ENCODE data around the gene ULBP1.
"Not testable (repeated sequence)": the region's sequence is repeated elsewhere in the genome, so short reads cannot be mapped to it uniquely, and the experiment has no call there.

Gene ULBP1

DNA sequence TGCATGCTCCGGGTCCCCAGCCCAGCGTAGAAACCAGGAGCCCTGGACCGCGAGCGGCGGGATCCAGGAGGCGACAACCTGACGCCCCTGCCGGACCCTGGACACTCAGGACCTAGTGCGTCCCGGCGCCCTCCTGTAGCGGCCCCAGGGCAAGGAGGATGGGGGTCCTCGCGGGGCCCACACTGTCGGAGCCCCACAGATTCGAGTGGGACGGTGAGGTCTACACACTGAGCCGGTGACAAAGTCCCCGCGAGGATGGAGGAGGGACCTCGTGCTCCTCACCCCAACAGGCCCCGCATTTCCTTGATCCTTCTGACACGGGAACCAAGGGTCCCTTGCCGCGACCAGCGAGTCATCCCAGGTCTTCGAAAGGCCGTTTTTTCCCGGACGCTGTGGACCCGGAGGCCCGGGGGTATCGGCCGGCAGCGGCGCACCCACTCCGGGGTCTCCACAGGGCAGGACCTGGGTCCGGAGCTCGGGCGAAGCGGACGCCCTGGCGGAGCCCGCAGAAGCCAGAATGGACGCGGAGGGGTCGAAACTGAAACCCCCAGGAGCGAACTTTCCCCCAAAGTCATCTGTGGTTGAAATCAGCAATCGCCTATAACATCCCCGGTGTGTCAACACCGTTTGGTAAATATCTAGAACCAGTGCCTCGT lies 9.3 kb upstream of the ULBP1 start:
- not testable (repeated sequence) for DNase-seq

DNA sequence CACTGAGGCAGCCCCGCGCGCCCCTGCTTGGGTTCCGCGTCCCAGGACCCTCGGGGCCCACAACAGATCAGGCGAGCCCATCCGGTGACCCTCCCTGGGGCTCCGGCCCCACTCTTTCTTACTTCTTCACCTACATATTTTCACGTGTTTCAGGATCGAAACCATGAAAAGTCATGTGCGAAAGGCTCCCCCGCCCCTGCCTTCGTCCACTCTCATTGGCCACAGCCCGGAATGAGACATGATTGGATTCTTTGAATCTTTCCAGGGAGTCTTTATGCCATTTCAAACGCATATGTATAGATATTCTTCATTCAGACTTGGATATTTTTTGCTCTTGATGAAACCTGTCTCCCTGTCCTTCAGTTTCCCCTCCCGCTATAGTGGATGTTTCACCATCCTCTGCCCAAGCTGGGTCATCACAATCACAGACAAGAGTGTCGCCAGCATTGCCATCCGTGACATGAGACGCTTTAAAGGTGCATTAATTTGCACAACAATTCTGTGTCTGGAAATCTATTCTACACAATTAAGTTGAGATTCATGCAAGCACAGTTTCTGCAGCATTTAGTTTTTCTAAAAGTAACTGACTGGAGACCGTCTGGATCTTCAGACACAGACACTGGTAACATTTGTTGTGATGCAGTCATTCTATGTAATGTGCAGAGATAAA lies 8.6 kb upstream of the ULBP1 start:
- DNase-seq: not testable (repeated sequence)

DNA sequence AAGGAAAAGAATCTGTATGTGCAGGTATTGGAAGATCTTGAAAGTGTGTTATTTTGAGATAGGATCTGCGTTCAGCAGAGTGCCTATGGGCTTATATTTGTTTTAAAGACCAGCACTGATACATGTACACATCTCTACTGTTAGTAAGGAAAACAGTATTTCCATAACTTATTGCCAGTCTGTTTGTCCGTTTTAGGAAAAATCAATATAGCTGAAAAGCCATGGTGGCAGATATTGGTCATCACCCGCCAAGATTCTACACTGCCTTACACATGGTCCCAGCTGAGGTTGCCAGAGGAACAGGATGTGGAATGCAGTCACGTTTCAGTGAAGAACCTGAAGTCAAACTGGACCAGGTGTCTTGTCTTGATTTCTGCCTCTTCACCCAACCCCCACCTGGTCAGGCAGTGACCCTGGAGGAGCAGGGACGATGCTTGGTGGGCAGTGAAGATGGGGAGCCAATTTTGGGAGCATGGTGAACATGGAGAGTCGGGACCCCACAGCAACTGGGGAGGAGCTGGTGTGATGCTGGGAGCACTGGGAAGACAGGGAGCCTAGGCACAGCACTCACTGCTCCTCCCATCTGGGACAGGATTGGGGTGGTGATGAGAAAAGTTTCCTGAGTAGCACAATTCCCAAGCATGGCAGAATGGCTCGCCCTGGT lies 8.0 kb upstream of the ULBP1 start:
- DNase-seq: not testable (repeated sequence)

DNA sequence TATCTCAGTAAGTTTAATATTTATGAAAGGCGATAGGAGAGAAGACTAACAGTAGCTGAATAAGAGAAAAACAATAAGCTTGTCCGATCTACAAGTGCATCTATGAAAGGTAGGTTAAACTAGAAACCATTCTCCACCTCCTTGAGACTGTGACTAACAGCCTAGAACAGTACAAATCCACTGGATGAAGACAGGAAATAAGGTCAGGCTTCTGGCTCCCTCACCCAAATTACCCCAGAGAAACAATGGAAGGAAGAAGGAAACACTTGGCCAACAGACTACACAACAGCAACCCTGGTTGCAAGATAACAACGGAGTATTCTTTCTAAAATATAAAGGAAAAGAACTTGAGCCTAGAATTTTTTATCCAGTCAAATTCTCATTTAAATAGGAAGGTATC lies 5.6 kb upstream of the ULBP1 start:
- not testable (repeated sequence) for DNase-seq

DNA sequence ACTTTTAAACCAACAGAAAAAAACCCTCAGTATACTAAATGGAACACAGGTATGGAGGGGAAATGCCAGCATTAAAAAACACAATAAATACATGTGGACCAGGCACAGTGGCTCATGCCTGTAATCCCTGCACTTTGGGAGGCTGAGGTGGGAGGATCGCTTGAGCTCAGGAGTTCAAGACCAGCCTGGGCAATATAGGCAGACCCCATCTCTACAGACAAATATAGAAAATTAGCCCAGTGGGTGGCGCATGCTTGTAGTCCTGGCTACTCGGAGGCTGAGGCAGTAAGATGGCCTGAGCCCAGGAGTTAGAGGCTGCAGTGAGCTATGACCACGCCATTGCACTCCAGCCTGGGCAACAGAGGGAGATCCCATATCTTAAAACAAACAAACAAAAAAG lies 3.9 kb upstream of the ULBP1 start:
- not testable (repeated sequence) for DNase-seq

DNA sequence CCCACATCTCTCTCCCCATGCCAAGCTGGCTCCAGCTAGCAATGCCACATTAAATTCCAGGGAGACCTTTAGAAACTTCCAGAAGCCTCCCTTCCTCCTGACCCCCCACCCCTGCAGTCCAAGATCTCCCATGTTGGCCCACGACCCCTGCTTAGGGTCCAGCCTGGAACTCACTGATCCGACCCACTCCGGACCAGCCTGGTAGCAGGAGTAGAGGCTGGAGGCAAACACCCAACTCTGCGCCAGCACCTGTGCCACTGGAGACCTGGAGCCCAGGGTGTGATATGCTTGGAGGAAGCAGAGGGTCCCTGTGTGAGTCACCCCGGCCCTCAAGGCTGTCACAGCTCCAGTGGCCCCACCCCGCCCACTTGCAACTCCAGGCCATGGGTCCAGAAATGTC lies 3.3 kb upstream of the ULBP1 start:
- DNase-seq: no peak

DNA sequence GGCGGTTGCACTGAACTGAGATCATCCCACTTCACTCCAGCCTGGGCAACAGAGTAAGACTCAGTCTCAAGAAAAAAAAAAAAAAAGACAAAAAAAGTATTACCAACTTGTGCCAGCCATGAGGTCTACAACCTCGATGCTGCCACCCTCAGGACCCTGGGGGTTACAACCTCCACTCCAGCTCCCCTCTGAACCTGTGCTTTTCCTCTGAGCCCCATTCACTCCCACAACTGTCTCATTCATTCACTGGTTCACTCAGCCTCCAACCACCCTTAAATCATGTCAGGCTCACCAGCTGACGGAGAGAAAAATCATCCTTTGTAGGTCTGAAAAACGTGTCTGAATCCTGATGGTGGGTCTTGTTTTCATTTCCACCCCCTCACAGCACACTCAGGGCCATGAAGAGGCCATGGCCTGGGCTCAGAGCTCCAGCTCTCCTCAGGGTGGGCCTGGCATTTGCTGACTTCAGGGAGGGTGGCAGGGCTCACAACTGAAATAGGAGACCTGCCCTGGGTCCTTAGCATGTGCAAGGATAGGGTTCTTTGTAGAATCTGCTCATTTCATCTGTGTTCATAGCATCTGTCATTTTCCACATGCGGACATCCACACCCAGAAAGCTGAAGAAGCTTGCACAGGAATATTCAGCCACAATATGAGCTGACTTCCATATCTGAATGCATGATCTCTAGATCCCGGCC lies 1.9 kb upstream of the ULBP1 start:
- DNase-seq: peak; percentile 6 to 19

DNA sequence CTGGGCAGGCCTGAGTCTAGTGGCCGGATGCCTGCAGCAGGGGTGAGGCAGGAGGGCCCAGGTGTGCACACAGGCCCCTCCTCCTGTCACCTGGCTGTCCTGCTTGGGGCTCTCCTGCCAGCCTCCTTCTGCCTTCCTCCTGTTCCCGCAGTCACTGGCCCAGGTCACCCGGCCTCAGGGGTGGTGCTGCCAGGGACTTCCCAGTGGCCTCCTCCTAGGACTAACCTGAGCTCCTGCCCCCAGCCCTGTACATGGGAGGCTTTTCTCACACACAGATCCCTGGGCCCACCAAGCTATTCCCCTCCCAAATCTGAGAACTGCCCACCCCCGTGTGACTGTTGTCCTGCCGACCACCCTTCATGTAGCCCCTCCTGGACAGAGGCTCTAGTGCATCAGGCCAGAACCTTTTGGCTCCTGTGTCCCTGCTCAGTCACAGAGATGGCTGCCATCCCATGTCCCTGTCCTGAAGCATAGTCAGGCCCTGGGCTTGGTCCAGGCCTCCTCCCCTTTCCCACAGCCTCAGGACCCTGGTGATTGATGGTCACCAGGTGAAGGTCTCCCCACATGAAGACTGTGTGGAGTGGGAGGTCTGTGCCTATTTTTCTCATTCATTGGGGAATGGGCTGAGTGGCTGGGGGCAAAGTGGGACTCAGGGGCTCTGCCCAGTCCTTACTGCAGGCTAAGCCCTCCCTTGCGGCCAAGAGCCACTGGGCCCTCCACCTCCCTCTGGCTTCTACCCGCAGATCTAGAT lies 1.1 kb upstream of the ULBP1 start:
- no peak for DNase-seq

DNA sequence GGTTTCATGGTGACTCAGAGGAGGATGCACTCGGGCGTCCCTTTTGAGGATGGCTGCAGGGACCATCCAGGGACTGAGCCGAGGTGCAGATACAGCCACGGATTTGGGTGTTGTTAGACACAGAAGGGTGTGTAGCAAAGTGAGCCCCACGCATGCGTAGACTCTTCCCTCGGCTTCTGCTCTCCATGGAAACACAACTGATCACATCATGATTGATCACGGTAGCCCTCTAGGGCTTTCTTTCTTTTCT lies 606 bp upstream of the ULBP1 start:
- DNase-seq: no peak

DNA sequence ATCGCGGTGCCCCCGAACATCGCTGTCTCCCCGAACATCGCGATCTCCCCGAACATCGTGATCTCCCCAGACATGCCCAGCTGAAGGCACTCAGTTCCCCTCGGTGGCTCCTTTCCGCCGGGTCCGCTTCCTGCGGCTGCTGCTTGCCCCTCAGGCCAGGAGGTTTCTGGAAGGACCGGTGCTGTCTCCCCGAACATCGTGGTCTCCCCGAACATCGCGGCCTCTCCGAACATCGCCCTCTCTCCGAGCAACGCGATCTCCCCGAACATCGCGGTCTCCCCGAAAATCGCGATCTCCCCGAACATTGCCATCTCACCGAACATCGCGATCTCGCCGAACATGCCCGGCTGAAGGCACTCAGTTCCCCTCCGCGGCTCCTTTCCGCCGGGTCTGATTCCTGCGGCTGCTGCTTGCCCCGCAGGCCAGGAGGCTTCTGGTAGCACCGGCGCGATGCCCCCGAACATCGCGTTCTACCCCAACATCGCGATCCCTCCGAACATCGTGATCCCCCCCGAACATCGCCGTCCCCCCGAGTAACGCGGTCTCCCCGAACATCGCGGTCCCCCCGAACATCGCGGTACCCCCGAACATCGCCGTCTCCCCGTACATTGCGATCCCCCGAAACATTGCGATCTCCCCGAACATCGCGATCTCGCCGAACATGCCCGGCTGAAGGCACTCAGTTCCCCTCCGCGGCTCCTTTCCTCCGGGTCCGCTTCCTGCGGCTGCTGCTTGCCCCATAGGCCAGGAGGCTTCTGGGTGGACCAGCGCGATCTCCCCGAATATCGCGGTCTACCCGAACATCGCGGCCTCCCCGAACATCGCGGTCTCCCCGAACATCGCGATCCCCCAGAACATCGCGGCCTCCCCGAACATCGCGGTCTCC lies 808 bp downstream of the ULBP1 start:
- DNase-seq: no peak

DNA sequence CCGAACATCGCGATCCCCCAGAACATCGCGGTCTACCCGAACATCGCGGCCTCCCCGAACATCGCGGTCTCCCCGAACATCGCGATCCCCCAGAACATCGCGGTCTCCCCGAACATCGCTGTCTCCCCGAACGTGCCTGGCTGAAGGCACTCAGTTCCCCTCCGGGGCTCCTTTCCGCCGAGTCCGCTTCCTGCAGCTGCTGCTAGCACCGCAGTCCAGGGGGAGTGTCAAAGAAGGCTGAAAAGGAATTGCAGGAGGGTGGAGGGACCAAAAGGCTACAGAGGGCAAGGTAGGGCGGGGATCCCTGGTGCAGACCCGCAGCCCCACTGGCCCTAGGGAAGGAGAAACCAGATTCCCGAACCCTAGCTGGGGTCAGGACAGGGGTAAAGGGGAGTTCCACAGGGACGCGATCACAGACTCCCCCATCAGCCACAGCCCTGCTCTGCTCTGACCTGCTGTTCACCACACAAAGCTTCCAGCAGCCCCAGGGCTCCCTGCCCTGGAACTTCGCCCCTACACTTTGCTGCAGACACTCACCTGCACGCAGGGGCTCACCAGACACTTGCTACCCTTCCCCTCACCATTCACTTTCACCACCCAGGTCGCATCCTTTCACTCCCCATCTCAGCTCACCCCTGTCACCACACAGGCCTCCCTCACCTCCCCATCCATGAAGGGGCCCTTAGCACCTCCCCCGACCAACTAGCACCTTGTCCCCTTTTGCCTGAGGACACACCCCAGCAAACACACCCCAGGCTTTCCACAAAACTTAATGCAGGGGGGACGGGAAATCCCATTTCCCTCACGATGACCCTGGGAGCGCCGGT lies 1.7 kb downstream of the ULBP1 start:
- DNase-seq: no peak

DNA sequence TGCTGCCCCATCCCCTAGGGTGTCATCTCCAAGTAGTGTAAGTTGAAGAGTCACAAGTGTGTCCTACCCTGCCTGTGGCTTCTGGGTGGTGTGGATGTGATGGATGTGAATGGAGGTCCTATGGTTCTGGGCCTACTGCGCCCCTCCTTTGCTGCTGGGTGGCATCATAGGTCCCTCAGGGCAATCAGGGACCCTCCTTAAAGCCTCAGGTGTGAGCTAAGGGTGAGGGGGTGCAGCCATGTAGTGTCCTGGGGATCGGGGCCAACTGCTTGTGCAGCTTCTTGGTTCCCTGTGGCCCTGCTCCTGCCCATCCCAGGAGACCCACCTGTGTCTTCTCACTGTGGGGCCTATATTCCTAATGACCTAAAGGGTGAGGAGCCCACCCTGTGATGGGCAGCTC lies 2.6 kb downstream of the ULBP1 start:
- DNase-seq: not testable (repeated sequence)

DNA sequence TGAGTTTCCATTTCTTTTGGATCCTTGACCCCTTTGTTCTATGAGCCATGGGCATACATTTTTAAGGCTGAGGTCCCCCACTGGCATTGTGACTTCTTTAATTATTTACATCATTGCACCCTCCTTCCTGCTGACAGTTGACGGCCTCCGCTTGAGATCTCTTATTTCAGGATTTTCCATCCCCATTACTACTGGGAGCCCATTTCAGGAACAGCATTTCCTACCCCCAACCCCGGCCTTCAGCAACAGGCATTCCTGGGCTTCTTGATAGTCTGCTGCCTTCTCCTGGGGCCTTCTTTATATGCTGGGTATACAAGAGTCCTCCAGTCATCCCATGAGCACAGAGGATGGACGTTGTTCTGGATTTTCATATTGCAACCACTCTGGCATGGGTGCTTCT lies 3.8 kb downstream of the ULBP1 start:
- no peak for DNase-seq

DNA sequence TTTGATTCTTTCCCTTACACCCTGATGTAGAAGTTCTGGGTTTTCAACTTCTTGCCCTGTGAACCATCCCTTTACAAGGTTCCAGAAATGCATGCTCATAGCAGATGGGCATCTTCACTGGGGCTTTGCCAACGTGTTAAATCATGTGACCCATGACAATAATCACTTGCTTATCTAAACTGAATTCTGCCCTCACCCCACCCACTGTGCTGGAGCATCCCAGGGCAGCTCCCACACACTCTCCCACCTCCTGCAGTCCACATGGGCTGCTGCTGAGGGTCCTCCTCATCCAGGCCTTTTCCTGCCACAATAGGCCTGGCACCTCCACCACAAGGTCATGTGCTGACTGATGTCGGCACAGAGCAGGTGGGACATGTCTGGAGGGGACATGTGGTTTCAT lies 4.3 kb downstream of the ULBP1 start:
- DNase-seq: not testable (repeated sequence)

DNA sequence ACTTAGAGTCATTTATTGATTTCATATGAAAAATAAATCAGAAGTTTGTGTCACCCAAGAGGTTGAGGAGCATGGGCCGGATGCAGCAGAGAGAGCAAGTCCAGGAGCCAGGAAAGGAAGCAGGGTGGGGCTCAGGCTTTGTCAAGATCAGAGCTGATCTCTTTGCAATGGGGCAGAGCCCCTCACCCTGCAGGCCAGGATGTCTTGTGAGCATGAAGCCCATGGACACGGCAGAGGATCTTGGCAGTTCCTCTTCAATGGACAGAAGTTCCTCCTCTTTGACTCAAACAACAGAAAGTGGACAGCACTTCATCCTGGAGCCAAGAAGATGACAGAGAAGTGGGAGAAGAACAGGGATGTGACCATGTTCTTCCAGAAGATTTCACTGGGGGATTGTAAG lies 5.2 kb downstream of the ULBP1 start:
- not testable (repeated sequence) for DNase-seq

DNA sequence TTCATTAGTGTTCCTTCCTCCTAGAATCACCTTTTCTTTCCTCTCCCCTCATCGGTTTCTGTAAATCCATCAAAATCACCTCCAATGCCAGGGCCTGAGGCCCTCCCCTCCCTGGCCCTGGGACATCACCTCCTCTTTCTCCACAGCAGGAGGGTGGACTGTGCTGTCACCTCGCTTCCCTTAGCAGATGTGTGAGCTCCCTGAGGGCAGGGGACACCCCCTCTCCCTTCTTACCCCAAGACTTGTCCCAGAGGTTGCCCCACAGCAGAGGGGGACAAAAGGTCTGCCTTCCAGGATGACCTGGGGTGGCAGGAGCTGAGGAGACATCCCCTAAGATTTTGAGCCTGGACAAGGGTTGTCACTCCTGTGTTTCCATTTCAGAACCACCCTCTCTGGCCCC lies 5.9 kb downstream of the ULBP1 start:
- DNase-seq: no peak

DNA sequence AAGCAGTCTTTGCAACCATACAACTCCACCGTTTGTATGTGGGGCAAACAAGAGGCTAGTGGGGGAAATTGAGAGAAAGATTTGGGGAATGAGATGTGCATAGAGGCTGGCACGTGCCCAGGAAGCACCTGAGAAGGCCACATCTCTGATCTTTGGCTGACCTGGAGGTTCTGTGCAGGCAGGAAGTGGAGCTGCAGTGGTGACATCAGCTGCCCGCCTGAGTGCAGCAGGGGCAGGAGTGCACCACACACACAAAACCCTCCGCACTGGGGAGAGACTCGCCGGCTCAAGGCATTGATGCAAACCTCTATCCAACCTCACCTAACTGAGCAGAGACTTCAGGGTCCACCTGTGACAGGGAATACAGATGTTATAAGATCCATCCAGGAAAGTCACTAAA lies 10.7 kb downstream of the ULBP1 start:
- not testable (repeated sequence) for DNase-seq

DNA sequence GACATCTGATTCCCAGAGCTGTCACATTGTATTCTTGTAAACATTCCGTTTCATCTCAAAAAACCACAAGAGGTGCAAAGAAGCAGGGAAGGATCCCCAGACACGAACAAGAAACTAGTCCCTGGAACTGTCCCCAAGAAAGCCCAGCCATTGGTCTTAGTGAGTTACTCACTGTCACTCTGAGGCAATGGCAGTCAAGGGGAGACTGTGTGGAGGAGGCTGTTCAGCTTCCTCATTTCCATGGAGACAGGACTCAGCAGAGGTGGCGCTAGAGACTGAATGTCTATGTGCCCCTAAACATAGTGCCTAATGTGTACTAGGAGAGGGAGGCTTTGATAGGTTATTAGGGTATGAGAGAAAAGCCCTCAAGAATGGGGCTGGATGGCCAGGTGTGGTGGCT lies 11.1 kb downstream of the ULBP1 start:
- DNase-seq: peak; percentile 50 to 53

DNA sequence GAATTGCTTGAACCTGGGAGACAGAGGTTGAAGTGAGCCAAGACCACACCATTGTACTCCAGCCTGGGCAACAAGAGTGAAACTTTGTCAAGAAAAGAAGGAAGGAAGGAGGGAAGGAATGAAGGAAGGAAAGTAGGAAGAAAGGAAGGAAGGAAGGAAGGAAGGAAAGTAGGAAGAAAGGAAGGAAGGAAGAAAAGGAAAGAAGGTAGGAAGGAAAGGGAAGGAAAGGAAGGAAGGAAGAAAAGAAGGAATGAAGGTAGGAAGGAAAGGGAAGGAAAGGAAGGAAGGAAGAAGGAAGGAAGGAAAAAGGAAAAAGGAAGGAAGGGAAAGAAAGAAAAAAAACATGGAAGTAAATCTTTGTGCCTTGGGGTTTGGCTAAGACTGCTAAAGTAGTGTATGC lies 11.7 kb downstream of the ULBP1 start:
- no peak for DNase-seq

DNA sequence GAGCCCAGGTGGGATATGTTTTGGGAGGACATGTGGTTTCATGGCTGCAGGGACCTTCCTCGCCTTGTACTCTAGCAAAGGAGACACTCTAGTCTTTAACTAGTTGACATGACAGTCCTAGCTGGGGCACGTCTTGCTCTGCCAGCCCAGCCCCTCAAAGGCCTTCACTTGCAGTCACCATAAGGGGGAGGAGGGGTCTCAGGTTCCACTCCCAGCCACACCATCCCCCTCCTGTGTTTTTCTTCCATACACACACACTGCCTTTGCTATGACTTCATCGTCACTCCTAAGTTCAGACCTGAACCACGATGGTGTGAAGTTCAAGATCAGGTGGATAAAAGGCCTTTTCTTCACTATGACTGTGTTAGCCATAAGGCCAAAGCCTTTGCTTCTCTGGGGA lies 13.5 kb downstream of the ULBP1 start:
- DNase-seq: no peak

DNA sequence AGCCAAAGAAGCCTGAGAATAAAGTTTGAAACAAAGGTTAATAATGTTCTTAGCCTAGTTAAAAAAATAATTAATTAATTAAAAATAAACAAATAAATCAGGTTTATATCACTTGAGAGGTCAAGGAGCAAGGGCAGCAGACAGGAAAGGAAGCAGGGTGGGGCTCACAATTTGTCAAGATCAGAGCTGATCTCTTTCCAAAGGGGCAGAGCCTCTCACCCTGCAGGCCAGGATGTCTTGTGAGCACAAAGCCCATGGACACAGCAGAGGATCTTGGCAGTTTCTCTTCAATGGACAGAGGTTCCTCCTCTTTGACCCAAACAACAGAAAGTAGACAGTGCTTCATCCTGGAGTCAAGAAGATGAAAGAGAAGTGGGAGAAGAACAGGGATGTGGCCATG lies 14.9 kb downstream of the ULBP1 start:
- no peak for DNase-seq

Data from AML-193 (cell line).